HG03558 (cell line): Measurements from ENCODE around the gene MYOM3.
"Not testable (repeated sequence)": the region's sequence is repeated elsewhere in the genome, so short reads cannot be mapped to it uniquely, and the experiment has no call there.

ENCODE experiments used
- ATAC-seq: cut with Tn5 transposase; IDR thresholded peaks from one replicate; pipeline ENCODE4 v1.9.1; 2021; ENCODE audit warnings: moderate number of reproducible peaks; ENCODE audit not compliant: unreplicated experiment; ENCODE audit errors: extremely low read depth

Gene MYOM3

DNA sequence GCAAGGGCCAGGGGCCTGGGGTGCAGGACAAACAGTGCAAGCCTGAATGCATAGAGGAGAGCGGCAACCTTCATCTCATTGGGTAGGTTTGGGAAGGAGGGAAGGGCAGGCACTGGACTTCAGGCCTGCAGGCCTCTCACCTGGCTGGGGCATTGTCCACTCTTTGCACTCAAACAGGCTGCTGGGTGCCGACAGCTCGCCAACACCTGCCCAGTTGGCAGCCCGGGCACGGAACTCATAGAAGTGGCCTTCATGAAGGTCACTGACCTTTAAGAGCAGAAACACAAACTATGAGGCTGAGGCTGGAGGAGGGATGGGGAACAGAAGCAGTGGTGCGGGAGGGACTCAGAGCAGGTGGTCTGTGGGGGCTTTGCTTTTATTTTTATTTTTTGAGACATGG lies 30.7 kb downstream of the MYOM3 start:
- no peak for ATAC-seq

DNA sequence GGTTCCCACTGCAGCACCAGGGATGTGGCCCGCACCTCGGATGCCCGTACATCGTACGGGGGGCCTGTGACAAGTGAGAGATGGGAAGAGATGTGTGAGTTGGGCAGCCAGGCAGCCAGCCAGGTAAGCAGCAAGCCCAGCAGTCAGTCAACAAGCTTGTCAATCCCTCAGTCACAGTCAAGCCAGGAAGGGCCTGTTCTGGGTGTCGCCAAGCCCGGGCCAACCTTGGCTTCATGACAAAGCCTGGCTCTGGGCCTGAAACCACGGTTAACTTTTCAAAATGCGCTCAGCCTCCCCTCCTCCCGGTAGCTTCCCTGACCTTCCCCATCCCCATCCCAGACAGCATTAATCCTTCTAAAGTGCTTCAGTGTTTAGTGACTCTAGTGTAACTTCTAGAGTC lies 31.8 kb downstream of the MYOM3 start:
- no peak for ATAC-seq

DNA sequence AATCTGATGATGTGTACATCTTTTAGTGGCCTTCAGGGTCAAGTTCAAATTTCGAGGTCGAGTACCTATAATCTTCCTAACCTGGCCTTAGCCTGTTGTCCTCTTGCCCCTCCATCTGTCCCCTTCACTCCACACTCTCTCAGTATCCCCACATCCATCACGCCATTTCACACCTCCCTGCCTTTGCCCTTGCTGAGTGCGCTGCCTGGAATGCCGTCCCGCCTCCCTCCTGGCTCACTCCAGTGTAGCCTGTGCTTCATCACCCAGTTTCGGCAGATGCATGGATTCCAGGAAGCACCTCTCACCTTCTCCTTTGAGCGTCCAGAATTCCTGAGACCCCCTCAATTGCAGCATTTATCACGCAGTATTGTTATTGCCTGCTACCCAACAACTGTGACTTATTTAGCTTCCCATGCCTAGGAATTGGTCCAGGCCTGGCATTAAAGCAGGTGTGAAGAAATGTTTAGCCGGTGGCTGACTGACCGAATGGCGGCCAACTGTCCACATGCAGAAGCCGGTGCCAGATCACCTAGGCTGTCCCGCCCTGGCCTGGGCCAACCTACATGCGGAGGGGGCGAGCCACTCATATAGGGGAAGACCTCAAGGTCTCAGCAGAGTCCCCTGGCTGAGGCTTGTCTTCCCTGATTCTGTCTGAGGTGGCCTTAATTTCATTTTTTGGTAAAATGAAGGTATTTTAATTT lies 34.5 kb downstream of the MYOM3 start:
- ATAC-seq: no peak

DNA sequence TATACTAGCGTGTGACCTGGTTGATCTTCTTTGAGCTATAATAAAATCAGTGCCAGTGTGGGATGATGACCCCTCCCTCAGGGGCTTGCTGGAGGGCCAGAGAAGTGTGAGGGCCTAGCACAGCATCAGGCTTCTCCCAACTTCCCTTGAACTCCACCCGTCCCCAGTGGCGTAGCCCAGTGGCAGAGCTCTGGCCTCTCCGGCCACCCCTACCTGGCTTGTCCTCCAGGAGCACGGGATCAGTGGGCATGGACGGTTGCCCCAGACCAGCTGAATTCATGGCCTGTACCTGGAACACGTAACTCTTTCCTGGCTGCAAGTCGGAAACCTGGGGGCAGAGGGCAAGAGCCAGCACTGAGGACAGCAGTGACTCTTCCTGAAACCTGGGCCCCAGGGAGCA lies 36.0 kb downstream of the MYOM3 start:
- ATAC-seq: no peak

DNA sequence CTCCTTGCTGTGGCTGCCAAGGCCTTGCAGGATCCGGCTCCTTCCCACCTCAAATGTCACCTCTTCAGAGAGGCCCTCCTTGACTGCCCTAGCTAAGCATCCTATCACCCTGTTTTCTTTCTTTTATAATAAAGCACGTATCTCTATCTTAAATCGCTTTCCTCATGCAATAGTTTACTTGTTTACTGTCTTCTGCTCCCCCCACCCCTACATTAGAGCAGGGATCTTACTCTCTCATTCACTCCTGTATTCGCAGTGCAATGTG lies 36.4 kb downstream of the MYOM3 start:
- ATAC-seq: no peak

DNA sequence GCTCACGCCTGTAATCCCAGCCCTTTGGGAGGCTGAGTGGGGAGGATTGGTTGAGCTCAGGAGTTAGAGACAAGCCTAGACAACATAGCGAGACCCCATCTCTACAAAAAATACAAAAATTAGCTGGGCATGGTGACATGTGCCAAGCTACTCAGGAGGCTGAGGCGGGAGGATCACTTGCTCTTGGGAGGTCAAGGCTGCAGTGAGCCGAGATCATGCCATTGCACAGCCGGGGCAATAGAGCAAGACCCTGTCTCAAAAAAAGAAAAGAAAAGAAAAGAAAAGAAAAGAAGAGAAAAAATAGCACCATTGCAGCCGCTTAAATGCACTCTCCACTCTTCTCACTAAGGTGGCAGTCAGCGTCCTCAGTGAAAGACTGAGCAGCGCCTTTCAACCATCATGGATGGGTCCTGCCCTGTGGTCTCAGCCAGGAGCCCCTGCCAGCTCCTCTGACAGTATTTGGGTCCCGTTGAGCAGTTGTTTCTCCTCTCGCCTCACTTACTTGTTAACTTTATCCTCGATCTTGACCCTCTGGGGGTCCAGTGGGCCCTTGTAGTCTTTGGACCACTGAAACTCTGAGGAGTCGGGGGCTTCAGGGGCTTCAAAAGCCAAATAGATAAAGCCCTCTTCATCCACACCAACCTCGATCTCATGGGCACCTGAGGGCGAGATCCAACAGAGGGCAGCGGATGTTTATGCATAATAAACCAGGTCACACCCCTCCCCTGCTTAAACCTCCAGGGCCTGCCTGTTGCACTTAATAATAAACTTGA lies 36.9 kb downstream of the MYOM3 start:
- no peak for ATAC-seq

DNA sequence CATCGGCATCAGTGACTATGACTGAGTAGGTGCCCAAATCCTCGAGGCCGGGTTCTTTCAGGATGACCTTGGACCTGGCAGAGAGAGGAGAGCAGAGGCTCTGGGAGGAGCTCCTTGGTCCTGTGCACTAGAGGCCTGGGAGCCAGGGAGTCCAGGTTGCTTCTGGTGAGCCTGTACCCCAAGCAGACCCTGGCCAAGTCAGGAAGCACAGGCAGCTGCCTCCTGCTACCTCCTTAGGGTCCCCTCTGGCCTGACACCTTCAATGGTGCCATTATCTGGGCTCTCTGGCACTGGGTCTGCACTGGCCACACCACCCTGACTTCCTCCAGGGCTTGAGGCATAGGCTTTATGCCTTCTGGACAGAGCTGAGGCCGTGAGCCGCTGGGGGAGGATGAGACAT lies 37.7 kb downstream of the MYOM3 start:
- no peak for ATAC-seq

DNA sequence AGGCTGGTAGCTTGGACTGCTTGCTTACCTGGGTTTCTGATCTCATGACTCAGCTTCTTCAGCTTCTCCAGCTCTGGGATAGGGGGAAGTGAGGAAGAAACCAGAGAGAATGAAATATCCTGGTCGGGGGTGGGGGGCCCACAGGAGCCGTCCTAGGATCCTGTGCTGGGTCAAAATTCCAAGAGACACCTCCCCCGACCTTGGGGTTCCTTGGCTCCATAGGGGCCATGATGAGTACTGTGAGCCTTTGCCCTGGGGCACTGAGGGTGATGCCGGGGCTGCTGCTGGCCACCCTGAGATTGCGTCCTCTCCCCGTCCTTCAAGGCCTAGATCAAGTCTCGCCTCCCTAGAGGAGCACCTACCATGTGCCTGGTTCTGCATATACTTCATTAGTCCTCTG lies 40.0 kb downstream of the MYOM3 start:
- no peak for ATAC-seq

DNA sequence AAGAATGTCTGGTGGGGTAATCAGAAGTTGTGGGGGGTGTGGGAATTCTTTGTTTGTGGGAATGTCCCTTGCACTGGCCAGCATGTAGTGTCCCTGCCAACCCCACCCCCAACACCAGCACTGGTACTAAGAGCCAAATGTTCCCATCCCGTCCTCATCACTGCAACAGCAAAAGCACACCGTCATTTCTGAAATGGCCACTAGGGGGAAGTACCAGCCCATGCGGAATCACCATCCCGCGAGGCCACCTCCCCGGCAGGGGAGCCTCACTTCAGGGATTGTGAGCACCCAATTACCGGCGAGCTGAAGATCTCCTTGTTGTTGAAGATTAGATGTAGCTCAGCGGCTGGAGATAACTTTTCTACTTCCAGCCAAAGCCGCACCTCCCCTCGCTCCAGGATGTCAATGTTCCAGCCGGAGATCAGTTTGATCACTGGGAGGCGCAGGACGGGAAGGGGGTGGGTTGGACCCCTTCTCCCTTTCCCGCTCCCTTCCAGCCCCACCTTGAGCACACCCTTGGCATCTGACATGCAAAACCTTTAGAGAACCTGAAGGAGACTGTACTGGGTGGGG lies 41.0 kb downstream of the MYOM3 start:
- no peak for ATAC-seq

DNA sequence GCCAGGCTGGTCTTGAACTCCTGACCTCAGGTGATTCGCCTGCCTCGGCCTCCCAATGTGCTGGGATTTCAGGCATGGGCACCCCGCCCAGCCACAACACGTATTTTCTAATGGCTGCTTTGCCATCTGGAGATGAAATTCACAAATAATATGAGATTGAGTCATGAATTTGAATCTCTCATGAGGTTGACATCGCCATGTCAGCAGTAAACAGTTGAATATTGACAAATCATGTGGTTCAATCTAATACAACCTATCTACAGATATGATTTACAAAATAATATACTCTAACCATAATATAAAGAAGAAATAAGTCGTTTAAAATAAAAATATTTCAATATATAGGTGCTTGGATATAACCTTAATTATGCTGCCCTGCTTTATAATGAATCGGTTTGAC lies 42.1 kb downstream of the MYOM3 start:
- ATAC-seq: no peak

DNA sequence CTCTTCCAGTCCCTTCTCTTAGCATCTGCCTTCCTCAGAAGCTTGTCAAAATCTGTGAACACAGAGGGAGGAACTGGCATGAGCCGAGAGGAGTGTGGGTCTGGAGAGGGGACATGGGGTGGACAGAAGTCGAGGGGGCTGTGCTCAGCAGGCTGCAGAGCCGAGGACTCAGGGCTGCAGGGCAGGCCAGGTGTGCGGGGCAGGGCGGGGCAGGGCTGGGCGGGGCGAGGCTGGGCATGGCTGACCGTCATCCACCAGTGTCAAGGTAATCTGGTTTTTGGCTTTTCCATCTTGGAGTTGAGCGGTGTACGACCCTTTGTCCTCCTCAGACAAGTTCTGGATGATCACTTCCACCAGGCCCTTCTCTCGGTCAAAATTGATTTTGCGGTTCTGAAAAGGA lies 44.0 kb downstream of the MYOM3 start:
- no peak for ATAC-seq

DNA sequence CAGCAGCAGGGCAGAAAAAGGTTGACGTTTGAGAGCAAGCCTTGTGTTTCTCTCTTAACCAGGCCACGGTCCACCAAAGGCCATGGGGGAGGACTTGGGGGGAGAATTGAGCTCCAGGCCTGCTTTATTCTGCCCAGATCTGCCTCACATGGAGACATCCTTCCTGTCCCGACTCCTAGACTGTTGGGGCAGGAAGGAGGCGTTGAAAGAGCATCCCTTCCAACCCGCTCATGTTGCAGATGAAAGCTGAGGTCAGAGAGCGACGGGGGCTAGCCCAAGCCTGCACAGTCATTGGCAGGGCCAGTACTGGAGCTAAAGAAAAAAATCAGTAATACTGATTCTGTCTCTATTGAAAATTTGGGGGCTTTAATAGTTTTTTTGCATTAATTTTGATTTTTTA lies 46.6 kb downstream of the MYOM3 start:
- no peak for ATAC-seq

DNA sequence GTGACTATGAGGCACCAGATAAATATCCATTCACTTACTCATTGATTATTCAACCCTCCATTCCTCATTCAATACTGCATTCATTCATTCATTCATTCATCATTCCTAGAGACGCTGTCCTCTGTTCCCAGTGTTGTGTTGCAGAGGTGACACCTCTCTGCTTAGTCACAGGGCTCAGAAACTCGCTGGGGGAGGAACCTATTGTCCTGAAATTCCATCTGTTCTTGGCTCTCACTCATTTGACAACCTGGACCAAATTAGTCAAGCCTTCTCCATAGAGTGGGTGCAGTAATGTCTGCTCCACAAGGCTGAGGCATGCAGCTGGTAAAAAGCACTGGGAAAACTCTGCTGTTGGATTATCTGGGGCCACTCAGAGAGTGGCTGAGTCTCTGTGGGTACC lies 49.7 kb downstream of the MYOM3 start:
- no peak for ATAC-seq

DNA sequence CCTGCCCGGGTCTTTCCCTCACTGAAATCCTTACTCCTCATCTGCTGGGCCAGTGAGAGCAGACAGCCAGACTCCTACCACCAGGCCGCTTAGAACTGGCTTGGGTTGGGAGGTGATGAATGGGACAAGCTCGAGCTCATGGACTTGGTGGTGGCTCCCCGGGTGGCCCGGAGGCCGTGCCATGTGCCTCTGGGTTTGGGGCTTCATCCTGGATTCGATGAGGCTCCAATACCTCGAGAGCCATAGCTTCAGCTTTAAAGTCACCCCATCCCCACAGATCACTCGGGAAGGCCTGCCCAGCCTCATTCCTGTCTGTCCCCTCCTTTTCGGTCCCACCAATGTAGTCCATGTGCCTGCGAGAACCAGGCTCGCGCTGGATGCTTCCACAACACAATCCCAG lies 51.5 kb downstream of the MYOM3 start:
- no peak for ATAC-seq

DNA sequence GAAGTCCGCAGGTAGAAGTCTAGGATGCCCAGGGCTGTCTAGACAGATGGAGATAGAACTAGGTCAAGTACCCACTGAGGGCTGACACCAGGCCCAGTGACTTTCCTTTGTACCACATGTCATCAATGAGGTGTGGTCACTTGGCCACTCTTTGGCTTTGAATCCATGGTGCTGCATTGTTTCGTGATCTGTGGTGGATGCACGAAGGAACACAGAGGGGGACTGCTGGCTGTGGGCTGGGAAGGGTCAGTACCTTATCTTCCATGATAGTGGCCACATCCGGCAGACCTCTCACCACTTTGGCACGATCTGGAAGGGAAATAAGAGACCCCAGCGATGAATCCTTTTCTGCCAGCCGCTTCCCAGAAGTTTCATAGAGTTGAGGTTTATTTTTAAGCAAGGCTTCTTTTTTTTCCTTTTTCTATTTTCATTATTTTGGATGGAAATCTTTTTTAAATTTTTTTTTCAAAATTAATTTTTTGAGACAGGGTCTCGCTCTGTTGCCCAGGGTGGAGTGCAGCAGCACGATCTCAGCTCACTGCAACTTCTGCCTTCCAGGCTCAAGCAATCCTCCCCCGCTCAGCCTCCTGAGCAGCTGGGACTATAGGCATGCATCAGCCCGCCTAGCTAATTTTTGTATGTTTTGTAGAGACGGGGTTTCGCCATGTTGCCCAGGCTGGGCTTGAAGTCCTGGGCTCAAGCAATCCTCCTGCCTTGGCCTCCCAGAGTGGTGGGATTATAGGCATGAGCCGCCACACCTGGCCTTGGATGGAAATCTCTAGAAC lies 53.1 kb downstream of the MYOM3 start:
- no peak for ATAC-seq

DNA sequence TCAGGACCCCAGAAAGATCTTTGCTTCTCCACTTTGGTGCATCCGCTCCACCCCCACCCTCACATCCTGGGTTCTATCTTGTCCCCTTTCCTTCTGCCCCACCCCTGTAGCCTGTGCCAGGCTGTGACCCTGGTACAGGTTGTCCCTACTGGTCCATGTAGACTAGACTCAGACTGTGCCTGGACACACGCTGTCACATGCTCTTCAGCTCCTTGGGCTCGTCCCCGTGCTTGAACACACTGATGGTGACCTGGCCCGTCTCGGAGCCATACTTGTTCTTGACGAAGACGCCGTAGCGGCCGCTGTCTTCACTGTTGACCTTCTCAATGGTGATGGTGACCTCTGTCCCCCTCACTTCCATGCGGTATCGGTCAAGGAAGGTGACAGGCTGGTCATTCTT lies 54.8 kb downstream of the MYOM3 start:
- no peak for ATAC-seq

DNA sequence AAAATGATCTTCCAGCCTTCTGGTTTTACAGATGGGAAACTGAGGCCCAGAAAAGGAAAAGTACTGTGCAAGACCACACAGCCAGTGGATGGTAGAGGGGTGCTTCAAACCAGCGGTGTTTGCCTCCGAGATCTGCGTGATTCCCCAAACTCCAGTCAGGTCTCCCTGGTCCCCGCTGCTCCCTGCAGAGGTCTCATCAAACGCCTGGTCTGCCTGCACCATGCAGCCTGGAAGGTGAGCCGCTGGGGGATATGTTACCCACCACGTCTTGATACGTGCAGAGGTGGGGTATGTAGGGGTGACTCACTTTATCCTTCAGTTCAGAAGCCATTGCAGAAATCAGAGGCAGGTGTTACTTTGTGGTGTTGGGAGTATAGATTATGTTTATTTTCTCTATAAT lies 56.3 kb downstream of the MYOM3 start:
- ATAC-seq: no peak

DNA sequence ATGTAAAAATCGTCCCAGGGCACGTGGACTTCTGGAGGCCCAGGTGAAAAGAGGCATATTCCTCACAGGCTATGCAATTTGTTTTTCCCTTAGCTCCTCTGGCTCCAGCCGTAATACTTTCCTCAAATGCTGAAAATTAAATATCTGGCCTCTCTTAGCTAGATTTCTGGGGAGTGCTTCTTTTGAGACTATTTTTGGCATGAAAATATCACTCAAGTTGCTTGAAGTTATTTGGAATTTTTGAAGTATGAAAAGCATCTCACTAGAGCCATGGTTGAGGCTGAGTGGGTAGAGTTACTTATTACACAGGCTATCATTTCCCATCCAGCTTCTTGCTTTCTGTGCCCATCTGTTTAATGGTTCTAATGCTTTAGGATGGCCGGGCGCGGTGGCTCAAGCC lies 59.7 kb downstream of the MYOM3 start:
- no peak for ATAC-seq

DNA sequence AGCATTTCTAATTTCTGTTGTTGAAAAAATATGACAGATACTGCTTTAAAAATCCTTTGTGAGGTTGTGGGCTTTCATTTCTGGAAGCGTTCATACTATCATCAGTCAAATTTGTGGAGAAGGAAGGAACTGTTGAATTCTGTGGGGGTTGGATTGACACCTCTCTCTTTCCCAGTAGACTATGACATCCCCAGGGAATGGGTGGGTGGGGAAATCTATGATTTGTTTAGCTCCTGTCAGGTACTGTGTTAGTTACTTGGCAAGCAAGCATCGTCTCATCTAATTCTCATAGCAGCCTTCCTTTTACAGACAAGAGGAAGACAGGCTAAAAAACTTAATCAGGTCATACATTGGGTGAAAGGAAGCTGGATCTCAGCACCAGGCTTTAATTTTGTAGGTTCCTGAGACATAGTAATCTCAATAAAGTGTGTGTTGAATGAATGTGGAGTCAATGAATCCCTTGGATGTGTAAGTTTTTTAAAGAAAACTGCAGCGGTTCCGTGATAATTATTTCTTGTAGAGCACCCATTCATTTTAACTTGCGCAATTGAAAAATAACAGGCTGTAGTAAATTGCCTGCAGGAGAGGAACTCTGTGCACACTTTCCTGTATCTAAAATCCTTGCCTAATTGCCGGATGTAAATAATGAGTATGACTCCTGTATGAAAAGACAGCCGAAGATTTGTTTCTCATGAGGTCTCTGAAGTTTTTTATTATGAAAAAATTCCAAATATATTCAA lies 60.6 kb downstream of the MYOM3 start:
- no peak for ATAC-seq

DNA sequence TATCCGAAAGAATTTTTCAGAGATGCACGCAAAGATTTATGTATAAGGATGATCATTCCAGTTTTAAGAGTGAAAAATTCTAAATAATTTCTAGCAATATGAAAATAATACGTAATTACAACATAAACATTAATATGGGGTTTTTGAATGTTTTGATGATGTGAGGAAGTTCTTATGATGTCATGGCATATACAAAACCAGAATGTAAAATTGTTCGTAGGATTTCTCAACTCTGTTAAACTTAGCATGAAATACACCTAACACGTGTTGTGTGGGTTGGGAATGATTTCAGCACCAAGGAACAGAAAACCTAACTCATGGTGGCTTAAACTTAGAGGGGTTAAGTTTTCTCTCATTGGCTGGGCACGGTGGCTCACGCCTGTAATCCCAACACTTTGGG lies 62.2 kb downstream of the MYOM3 start:
- ATAC-seq: no peak

DNA sequence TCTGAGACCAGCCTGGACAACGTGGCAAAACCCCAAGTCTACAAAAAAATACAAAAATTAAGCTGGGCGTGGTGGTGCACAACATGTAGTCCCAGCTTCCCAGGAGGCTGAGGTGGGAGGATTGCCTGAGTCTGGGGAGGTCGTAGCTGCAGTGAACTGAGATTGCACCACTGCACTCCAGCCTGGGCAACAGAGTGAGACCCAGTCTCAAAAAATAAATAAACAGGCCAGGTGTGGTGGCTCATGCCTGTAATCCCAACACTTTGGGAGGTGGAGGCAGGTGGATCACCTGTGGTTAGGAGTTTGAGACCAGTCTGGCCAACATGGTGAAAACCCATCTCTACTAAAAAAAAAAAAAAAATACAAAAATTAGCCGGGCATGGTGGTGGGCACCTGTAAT lies 63.0 kb downstream of the MYOM3 start:
- not testable (repeated sequence) for ATAC-seq
